H1 (cell line): ENCODE results near the gene RPL23. TPM values are rescaled to one million over a fixed set of nuclear protein-coding genes. Genes with fewer than 3 reads are reported as not detected.

Experiments
- microRNA-seq, 2 experiments: library from miRNA; unstranded; fragments of <30 nt; microRNA quantifications; one replicate each; pipeline versions ENCODE4 to v1.2.0, GENCODE V29; 2016 to 2020; ENCODE audit warnings: borderline microRNAs expressed in 2 of 2, borderline number of aligned reads in 2 of 2, borderline replicate concordance in 1 of 2
- polyA plus RNA-seq, 7 experiments: library from polyadenylated mRNA; depleted of rRNA in 3 of 7; stranded (reverse) in 5 of 7; unstranded in 2 of 7; fragments of >200 nt in 5 of 7; fragments of 200-250 nt in 2 of 7; gene quantifications; 1 replicate in 5 of 7; 2 replicates in 1 of 7; 4 replicates in 1 of 7; pipeline versions ENCODE4 v1.2.1 to v1.2.3, GENCODE V29; 2011 to 2013; ENCODE audit warnings: missing spikeins in 2 of 7, mixed read lengths in 2 of 7
- small RNA-seq: library from polyadenylated mRNA; stranded (forward); fragments of <200 nt; extraction: miRNeasy Mini kit (QIAGEN cat#:217004); gene quantifications from one replicate; pipeline ENCODE3, GENCODE V24; 2013; ENCODE audit not compliant: insufficient read depth
- total RNA-seq: library from RNA; stranded (reverse); fragmentation: NEBNext Ultra II Directional; extraction: Animal tissue kit (Norgen Biotek cat#: 25700); gene quantifications from 2 replicates; pipeline ENCODE4 v1.2.1, GENCODE V29; 2021

Gene RPL23
- total and polyA plus RNA-seq, 2 of the 8 experiments (the other 6 are each of a cell fraction or from before 2014, with no cell fraction given), result 2,148 to 2,502 TPM

Small RNA genes lying within 50 kb of the gene (microRNA-seq; reads per million reads assigned to microRNA genes)
- 0.20 to 0.23 reads per million in 2 experiments for gene MIR4727

Small RNA genes lying within 50 kb of the gene (small RNA-seq; reads per million reads assigned to genes)
- gene MIR4727 (1.0 reads per million), gene SNORA21 (not detected), gene SNORA21B (not detected)

Other genes with a start within 250 kb of the RPL23 start
- gene SRCIN1, start 247.8 kb downstream of the RPL23 start, total RNA-seq, result 3.8 and 4.1 TPM in 2 replicates
- 2.8 and 4.2 TPM in 2 replicates for gene SRCIN1, start 247.8 kb downstream of the RPL23 start, polyA plus RNA-seq (2011; rRNA removed)
- 3.3 and 4.0 TPM in 2 replicates for gene EPOP, start 178.8 kb downstream of the RPL23 start, total RNA-seq
- 1.5 and 2.1 TPM in 2 replicates for gene EPOP, start 178.8 kb downstream of the RPL23 start, polyA plus RNA-seq (2011; rRNA removed)
- 7.7 and 8.0 TPM in 2 replicates for gene MLLT6, start 148.4 kb downstream of the RPL23 start, total RNA-seq
- gene MLLT6, start 148.4 kb downstream of the RPL23 start, polyA plus RNA-seq (2011; rRNA removed), result 6.5 and 7.7 TPM in 2 replicates
- gene CISD3, start 123.4 kb downstream of the RPL23 start, total RNA-seq, result 11.1 and 11.6 TPM in 2 replicates
- 8.4 and 9.4 TPM in 2 replicates for gene CISD3, start 123.4 kb downstream of the RPL23 start, polyA plus RNA-seq (2011; rRNA removed)
- gene PCGF2, start 105.4 kb downstream of the RPL23 start, total RNA-seq, result 86.1 and 93.3 TPM in 2 replicates
- gene PCGF2, start 105.4 kb downstream of the RPL23 start, polyA plus RNA-seq (2011; rRNA removed), result 42.1 and 81.4 TPM in 2 replicates
- 291 and 301 TPM in 2 replicates for gene PSMB3, start 101.0 kb downstream of the RPL23 start, total RNA-seq
- gene PSMB3, start 101.0 kb downstream of the RPL23 start, polyA plus RNA-seq (2011; rRNA removed), result 866 and 914 TPM in 2 replicates
- gene PIP4K2B, start 54.2 kb downstream of the RPL23 start, total RNA-seq, result 57.7 and 57.8 TPM in 2 replicates
- 21.5 and 24.8 TPM in 2 replicates for gene PIP4K2B, start 54.2 kb downstream of the RPL23 start, polyA plus RNA-seq (2011; rRNA removed)
- 13.1 and 15.8 TPM in 2 replicates for gene CWC25, start 28.4 kb downstream of the RPL23 start, total RNA-seq
- 9.2 and 11.1 TPM in 2 replicates for gene CWC25, start 28.4 kb downstream of the RPL23 start, polyA plus RNA-seq (2011; rRNA removed)
- 170 and 180 TPM in 2 replicates for gene LASP1, start 16.3 kb upstream of the RPL23 start, total RNA-seq
- 114 and 182 TPM in 2 replicates for gene LASP1, start 16.3 kb upstream of the RPL23 start, polyA plus RNA-seq (2011; rRNA removed)
- gene FBXO47, start 113.7 kb upstream of the RPL23 start, total RNA-seq, result not detected in 2 replicates
- gene FBXO47, start 113.7 kb upstream of the RPL23 start, polyA plus RNA-seq (2011; rRNA removed), result not detected in 2 replicates